ENCODE results near the gene PRKCD.

DNA sequence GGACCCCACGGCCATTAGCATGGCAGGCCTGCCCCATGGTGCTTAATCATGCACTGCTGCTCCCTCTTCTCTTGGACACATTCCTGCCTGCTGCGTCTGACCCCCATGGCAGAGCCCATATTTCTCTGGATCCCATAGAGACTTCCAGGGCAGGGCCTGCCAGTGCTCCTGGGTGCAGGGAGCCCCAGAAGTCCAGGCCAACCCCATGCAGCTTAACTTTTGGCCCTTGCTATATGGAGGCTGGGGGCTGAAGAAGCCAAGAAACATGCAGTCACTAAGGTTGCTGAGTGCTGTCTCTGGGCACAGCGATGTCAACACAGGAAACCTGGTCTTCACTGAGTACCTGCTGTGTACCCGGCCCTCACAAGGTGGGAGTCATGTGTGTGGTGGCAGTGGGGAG is 11.3 kb upstream of the PRKCD start:
- TF ChIP-seq POLR2A (IDR thresholded peaks at IDR 0.05) (no peak), CTCF (IDR thresholded peaks at IDR 0.05) (no peak), EP300 (IDR thresholded peaks at IDR 0.05) (no peak), POLR2AphosphoS5 (IDR thresholded peaks at IDR 0.05) (no peak)

Measured in upper lobe of left lung (tissue), 4 donors.